ENCODE measurements around the gene SIK1.
"Not testable (repeated sequence)": the region's sequence is repeated elsewhere in the genome, so short reads cannot be mapped to it uniquely, and the experiment has no call there.

The SIK1 gene

GRCh38 chr21:43383351-43383750, 43.6 kb downstream of the SIK1 start:
- not testable (repeated sequence) for DNase-seq

DNA sequence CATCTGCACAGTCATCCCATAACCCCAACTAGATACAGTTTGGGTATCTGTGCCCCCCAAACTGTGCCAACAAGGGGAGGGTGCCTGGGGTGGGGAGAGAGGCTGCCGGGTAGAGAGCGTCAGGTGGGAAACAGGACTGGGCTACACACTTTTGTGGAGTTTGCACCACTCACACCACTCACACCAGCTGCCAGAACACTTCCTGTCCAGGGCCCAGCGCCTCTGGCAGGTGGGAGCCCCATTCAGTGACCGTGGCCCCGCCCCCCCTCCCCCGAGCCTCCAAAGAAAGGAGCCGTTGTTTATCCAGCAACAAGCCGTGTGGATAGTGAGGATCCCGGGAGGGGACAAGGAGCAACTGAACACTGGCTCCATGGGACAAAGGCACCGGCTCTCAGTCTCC, 44.0 kb downstream of the SIK1 start:
- not testable (repeated sequence) for DNase-seq

DNA sequence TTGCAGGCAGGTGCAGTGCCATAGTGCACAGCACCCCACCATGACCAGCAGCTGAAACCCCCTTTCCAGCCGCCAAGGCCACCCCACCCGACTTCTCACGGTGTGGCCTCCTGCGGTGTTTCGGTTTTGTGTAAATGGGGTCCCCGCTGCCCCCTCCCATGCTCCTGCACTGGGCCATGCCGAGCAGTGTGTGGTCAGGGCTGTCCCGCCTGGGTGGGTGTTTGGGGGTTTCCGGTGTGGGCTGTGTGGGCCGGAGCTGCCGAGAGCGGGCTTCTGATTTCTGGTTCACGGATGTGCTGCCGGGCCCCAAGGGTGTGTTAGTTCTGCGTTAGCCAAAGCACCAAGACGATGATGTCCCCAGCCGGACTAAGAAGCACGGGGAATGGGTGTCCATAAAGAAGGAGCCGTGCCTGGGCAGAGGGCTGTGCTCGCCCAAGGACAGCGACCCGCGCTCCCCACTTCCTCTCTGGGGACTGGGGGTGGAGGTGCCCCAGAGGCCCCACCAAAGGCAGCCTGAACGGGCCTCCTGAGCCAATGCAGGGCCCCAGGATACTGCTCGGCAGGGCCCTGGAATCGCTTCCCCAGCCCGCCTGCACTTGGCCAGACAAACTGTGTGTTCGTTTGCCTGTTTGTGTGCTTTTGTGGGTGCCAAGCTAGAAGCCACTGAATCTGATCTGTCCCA, 45.9 kb downstream of the SIK1 start:
- not testable (repeated sequence) for DNase-seq

- not testable (repeated sequence) for DNase-seq
Observed at GRCh38 chr21:43380337-43380736, 46.6 kb downstream of the SIK1 start.

DNA sequence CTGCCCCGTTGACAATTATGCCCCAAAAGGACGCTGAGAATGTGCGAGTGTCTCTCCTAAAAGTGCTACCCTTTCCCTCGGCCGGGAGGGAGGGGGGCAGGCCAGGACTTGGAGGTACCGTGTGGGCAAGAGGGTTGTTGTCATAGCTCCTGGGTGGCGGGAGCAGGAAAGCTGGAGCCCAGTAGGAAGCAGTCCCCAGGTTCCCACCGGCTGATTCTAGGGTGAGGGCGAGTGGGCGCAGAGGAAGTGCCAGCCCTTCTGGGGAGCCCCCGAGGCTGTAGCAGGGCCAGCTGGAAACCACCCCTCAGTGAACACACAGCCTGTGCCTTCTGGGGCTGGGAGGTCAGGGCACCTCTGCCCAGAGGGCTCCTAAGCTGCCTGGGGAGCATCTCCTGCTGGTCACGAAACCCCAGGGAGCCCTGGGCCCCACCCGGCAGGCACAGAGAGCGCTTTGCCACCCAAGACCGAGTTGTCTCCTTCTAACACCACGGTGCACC, 47.3 kb downstream of the SIK1 start:
- DNase-seq = not testable (repeated sequence)

DNA sequence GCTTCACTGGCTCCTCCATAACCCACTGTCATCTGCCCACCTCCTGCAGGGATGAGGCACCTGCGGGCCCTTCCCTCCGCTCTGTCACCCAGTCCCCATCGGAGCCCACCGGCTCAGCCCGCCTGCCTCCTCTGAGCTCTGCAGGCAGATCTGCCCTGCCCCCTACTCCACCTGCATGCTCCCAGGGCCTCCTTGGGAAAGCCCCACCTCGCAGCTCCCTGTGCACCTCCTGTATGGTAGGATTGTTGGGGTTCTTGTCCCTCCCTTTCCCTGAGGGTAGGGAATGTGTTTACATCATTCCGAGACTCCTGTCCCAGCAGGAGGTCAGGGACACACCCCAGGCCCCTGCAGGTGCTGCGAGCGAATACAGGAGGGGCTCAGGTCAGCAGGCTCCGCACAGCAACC, 50.5 kb downstream of the SIK1 start:
- DNase-seq = no peak

DNA sequence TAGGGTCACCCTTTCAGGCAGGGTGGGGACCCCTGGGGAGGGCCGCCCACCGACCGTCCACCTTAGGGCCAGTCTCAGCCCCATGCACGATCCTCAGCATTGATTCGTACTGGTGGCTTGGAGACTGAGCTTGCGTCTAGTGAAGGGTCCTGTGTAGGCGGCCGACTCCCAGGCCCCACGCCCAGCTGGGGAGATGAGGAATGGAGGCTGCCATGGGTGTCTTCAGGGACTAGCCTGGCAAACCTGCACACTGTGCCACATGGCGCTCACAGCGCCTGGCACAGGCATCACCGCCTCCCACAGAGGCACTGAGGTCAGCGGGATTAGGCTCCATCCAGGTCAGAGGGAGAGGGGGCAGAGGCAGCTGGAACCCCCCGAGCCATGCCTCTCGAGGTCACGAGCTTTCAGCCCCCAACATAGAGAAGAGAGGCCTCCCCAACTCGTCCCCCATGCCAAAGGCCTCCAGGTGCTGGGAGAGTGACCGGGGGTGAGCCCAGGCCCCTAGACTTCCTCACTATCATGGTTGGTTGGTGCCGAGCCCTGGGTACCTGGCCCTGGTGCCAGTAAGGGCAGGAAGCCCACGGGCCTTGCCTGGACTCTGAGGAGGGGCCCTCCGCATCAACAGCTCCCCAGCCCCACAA, 51.0 kb downstream of the SIK1 start:
- DNase-seq = no peak

- DNase-seq = no peak
Observed at GRCh38 chr21:43375006-43375836, 51.7 kb downstream of the SIK1 start.

GRCh38 chr21:43374228-43374885, 52.6 kb downstream of the SIK1 start:
- DNase-seq = no peak

- no peak for DNase-seq
Observed at GRCh38 chr21:43373362-43374227, 53.3 kb downstream of the SIK1 start.

DNA sequence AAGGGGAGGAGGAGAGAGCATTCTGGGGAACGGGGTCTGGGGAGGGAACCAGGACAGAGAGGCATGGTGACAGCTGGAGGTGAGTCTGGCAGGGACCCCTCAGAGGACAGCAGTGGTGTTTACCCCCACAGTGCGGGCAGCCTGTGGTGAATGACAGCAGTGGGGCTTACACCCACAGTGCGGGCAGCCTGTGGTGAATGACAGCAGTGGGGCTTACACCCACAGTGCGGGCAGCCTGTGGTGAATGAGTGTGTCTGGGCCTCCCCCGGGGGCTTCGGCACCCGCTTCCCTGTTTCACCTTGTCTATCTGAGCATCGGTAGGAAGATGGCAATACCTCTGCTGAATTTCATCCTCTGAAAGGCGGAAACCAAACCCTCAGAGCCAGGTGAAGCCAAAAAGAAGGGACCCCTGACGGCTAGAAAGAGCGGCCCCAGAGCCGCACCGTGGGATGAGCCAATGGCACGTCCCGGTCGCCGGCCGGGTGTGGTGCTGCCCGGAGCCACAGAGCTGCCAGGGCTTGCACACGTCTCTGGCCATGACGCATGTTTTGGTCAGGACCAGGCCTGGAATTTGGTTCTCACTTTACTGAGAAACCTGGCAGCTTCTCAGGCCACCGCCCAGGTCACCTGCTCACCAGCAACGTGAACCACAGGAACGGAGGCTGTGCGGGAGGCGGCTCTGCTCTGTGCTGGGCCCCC, 54.1 kb downstream of the SIK1 start:
- DNase-seq = no peak

DNA sequence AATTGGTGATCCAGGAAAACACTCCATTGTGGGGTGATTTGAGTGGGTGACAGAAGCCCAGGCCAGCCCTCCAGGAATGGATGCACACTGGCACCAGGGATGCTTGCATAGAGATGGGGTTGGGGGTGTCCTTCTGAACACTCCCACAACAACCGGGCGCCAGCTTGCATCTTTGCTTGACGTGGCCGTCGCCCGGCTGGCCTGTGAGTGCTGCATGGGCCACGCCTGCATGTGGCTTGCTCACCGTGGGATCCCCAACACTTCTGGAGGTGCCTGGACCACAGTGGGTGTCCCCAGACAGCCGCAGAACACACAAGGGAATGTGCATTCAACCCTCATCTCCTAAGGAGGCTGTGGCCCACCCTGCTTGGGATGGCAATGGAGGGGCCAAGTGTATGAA, 55.1 kb downstream of the SIK1 start:
- DNase-seq = no peak

- DNase-seq = no peak
Observed at GRCh38 chr21:43370888-43371570, 55.9 kb downstream of the SIK1 start.

DNA sequence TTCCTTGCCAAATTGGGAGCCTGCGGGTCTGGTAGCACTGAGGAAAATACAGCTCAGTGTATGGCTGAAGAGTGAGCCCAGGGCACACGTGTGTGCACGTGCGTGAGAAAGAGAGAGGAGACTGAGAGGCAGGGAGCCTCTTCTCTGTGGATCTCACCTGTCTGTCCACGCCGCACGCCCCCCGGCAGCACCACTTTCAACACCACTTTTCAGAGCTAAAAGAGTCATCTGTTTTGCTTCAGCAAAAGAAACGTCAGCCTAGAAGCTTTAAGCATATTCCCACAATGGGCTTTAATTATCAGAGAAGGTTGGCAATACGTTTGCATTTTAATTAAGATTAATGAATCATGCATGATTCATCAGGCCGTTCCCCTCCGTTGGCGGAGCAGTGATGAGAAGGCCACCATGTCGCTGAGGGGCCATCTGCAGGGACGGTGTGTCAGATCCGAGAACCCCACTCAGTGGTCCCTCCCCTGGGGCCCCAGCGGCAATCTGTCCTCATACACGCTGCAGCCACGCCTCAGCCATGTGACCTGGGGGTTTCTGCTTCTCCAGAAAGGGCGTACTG, 56.8 kb downstream of the SIK1 start:
- DNase-seq = peak; percentile 53

DNA sequence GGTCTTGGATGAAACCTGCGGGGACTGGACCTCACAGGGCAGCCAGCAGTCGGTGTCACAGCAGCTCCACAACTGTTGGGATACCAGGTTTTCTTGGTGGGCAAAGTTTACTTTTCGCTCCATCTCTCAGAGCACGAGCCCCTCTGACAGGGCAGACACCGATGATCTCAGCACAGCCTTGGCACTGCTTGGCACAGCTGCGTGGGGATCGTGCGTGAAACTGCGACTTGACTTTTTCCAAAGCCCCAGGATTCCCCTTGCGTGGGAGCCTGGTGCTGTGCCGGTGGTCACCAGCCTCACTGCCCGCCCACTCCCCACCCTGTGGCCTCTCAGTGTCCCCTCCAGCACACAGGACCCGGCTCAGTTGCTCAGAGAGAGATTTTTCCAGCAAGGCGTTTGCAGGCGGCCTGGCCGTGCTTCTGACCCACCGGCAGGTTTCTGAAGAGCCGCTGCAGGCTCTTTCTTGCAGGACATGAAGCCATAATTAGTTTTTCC, 57.3 kb downstream of the SIK1 start:
- no peak for DNase-seq

DNA sequence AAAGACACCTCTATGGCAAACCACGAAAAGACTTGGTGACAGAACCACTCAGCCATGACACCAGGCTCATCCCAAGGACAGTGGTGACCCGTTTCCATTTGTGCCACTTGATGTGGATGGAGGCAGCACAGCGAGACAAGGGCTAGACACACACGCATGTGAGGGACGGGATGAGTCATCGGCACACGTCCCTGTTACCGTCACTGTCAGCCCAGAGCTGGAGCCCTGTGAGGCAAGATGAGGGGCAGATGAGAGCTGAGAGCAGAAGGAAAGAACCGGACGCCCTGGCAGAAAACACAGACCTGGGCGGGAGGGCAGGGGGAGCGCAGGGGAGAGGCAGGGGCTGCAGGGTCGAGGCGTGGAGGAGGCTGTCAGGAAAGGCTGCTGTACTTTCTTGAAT, 57.8 kb downstream of the SIK1 start:
- no peak for DNase-seq

DNA sequence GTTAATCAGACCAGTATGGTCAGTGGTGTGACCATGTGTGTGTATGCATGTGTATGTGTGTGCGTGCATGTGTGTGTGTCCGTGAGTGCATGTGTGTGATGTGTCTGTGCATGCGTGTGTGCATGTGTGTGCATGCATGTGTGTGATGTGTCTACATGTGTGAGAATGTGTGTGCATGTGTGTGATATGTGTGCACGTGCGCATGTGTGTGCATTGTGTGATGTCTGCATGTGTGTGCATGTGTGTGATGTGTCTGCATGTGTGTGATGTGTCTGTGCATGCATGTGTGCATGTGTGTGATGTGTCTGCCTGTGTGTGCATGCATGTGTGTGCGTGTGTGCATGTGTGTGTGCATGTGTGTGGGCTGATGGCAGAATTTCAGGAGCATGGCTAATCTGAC, 58.2 kb downstream of the SIK1 start:
- DNase-seq = no peak

DNA sequence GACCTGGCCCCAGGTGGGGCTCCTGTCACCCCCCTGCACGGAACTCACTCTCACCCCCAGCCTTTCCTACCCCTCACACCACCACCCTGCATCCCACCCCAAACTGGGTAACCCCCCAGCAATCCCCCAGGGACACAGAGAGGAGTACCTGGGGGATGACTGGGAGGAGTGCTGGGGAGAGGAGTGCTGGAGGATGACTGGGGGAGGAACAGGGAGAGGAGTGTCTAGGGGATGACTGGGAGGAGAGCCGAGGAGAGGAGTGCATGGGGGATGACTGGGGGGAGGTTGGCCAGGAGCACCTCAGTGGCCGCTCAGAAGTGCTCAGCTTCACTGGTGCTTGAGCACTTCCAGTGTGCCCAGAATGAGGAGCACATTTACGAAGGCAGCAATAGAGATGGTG, 59.1 kb downstream of the SIK1 start:
- DNase-seq = no peak

DNA sequence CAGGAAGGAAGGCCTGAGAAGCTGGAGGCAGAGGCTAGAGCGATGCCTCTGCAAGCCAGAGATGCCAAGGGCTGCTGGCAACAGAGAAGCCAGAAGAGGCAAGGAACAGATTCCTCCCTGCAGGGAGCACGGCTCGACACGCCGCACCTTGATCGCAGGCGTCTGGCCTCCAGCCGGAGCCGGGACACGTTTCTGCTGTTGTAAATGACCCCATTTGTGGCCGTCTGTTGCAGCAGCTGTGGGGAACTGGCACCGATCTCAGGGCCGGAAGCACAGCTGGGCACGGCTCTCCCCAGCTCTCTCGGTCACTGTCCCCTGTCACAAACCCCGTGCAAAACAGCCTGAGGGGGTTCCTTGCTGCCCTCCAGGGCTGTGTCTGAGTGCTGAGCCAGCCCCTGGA, 59.6 kb downstream of the SIK1 start:
- peak; percentile 77 for DNase-seq

DNA sequence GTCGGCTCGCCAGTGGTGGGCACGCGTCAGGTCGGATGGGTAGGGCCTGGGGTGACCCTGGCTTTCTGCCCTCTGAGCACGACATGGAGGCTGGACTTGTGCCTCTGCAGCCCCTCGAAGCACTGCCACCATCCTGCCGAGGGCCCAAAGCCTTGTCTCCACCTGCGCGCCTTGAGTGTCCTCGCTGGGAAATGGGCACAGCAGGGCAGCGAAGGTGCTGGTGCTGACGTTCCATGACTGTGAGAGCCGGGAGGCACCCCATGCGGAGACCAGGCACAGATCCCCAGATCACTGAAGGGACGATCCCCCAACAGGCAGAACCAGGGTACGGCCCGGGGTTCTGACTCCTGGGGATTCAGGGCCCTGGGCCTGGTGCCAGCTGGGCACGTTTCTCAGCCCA, 60.3 kb downstream of the SIK1 start:
- no peak for DNase-seq
